A673 (cell line): Measurements from ENCODE around the gene APIP. TPM values are rescaled to one million over a fixed set of nuclear protein-coding genes. Genes with fewer than 3 reads are reported as not detected.
"Not testable (repeated sequence)": the region's sequence is repeated elsewhere in the genome, so short reads cannot be mapped to it uniquely, and the experiment has no call there.

ENCODE experiments used
- BruUV-seq: library from RNA; stranded (reverse); fragments of 400-500 nt; replicated peaks from 2 replicates; lab custom pipeline; 2021; lab: Mats Ljungman, UMichigan
- CTCF ChIA-PET: fragments of 300-600 bp; sonication (Branson Sonifier 250); formaldehyde crosslinking; loops from one replicate; lab custom pipeline; 2022; ENCODE audit warnings: antibody characterized with exemption; lab: Charles Lee
- POLR2A ChIA-PET: fragments of 300-600 bp; sonication (Branson Sonifier 250); formaldehyde crosslinking; loops from one replicate; lab custom pipeline; 2022; ENCODE audit warnings: antibody characterized with exemption; ENCODE audit not compliant: low non-redundant PET; lab: Charles Lee
- DNase-seq: peaks from one replicate; pipeline ENCODE4 v3.0.0-alpha.2; 2015; ENCODE audit warnings: low spot score
- H3K27ac ChIP-seq: fragments of 200-600 bp; sonication (generic); 2 replicates; pipeline ENCODE4 v1.5.1; 2016; ENCODE audit warnings: mixed run types, low read depth, mild to moderate bottlenecking, mixed read lengths, antibody characterized with exemption, low read length; ENCODE audit not compliant: poor library complexity, severe bottlenecking
- H3K27me3 ChIP-seq: fragments of 200-600 bp; sonication (generic); replicated peaks from 2 replicates; pipeline ENCODE4 v1.6.1; 2017; ENCODE audit warnings: mixed run types, low read depth, mild to moderate bottlenecking, mixed read lengths, antibody characterized with exemption, low read length; ENCODE audit not compliant: insufficient read depth, poor library complexity
- H3K36me3 ChIP-seq: fragments of 200-600 bp; sonication (generic); 2 replicates; pipeline ENCODE4 v1.6.1; 2016; ENCODE audit warnings: mixed run types, mild to moderate bottlenecking, mixed read lengths, antibody characterized with exemption, low read length; ENCODE audit not compliant: insufficient read depth, poor library complexity, severe bottlenecking
- H3K4me1 ChIP-seq: fragments of 200-600 bp; sonication (generic); 2 replicates; pipeline ENCODE4 v1.6.1; 2017; ENCODE audit warnings: mixed run types, mild to moderate bottlenecking, mixed read lengths, antibody characterized with exemption, low read length; ENCODE audit not compliant: insufficient read depth, poor library complexity, severe bottlenecking
- H3K4me3 ChIP-seq: fragments of 200-600 bp; sonication (generic); 2 replicates; pipeline ENCODE4 v1.5.1; 2016; ENCODE audit warnings: low read depth, mixed run types, mild to moderate bottlenecking, mixed read lengths, low read length; ENCODE audit not compliant: poor library complexity, severe bottlenecking
- H3K9me3 ChIP-seq: fragments of 200-600 bp; sonication (generic); 2 replicates; pipeline ENCODE4 v1.6.1; 2016; ENCODE audit warnings: mixed run types, low read depth, mild to moderate bottlenecking, mixed read lengths, antibody characterized with exemption, low read length; ENCODE audit not compliant: poor library complexity, severe bottlenecking
- EZH2 ChIP-seq: fragments of 200-600 bp; sonication (generic); IDR thresholded peaks from 2 replicates; pipeline ENCODE4 v1.6.1; 2017; ENCODE audit warnings: borderline replicate concordance, low read depth, mild to moderate bottlenecking, mixed read lengths, antibody characterized with exemption, low read length; ENCODE audit not compliant: poor library complexity, severe bottlenecking
- intact Hi-C: fragments of 100-400 bp; cut with micrococcal nuclease; formaldehyde crosslinking; loops from one replicate; pipeline ENCODE4 v1.10.0; 2022; ENCODE audit not compliant: unreplicated experiment
- total RNA-seq: library from RNA; stranded (reverse); gene quantifications from 2 replicates; pipeline ENCODE4 v1.2.3, GENCODE V29; 2021
- TF ChIP-seq, protein P1 (sequence below): fragments of 300-800, 200-600 bp; sonication (generic); conservative IDR thresholded peaks from 2 replicates; pipeline ENCODE4 v1.5.1; 2017; ENCODE audit warnings: low read depth, mild to moderate bottlenecking, antibody characterized with exemption, low read length, moderate library complexity, mixed read lengths

Gene APIP
- total RNA-seq, 1 experiment from 2014 or later, result 99.8 TPM

DNA sequence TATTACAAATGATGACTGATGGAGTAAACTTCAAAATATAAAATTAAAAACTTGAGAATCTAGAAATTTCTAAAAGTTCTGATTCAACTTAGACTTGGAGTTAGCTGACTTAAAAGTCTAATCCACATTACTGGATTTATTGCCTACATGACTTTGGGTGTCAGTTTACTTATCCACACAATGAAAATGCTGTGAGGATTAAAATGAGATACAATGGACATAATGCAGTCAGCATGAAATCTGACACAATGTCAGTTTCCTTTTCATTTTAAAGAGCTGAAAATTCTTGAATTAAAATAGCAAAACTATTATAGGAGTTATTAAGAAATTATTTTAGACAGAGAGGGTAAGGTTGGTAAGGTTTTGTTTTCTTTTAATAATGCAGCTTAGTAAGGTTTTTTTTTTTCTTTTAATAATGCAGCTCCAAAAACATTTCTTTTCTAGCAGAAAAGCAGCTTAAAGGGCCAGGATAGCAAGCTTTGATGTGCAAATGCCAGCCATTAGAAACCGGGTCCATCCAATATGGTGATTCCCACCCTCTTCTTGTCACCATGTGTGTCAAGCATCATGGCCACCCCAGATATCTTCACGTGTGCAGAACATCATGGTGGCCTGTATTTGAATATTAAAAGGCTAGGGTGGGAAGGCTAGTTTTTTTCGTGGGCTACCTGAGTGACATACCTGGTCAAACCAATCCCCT lies 18.9 kb downstream of the APIP start:
- no peak overlapping the region for H3K27ac ChIP-seq
- H3K36me3 ChIP-seq, result no peaks in the 10 kb centered on the region
- H3K4me1 ChIP-seq, result no peaks in the 10 kb centered on the region
- POLR2A ChIA-PET, result no interaction called here
- peaks cover 45% of the 10 kb centered on the region for H3K9me3 ChIP-seq
- H3K4me3 ChIP-seq, result no peak overlapping the region
- H3K27me3 ChIP-seq, result no peaks in the 10 kb centered on the region
- no TSS peak for BruUV-seq
- TF ChIP-seq EZH2, result no peak
- TF ChIP-seq, protein P1, sequence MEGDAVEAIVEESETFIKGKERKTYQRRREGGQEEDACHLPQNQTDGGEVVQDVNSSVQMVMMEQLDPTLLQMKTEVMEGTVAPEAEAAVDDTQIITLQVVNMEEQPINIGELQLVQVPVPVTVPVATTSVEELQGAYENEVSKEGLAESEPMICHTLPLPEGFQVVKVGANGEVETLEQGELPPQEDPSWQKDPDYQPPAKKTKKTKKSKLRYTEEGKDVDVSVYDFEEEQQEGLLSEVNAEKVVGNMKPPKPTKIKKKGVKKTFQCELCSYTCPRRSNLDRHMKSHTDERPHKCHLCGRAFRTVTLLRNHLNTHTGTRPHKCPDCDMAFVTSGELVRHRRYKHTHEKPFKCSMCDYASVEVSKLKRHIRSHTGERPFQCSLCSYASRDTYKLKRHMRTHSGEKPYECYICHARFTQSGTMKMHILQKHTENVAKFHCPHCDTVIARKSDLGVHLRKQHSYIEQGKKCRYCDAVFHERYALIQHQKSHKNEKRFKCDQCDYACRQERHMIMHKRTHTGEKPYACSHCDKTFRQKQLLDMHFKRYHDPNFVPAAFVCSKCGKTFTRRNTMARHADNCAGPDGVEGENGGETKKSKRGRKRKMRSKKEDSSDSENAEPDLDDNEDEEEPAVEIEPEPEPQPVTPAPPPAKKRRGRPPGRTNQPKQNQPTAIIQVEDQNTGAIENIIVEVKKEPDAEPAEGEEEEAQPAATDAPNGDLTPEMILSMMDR, result no peak
- CTCF ChIA-PET, result interaction anchor here (0.7 kb wide), 1 partner anchor 8 kb away, joined by 5 read pairs; no protein-coding TSS in a partner anchor
- peak; percentile 72 for DNase-seq
- intact Hi-C loops, result loop anchor here (10.0 kb wide), 1 partner anchor 533 kb away; no protein-coding TSS in a partner anchor

DNA sequence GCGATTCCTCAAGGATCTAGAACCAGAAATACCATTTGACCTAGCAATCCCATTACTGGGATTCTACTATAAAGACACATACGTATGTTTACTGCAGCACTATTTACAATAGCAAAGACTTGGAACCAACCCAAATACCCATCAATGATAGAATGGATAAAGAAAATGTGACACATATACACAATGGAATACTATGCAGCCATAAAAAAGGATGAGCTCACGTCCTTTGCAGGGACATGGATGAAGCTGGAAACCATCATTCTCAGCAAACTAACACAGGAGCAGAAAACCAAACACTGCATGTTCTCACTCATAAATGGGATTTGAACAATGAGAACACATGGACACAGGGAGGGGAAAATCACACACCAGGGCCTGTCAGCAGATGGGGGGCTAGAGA lies 20.0 kb downstream of the APIP start:
- H3K9me3 ChIP-seq, result peaks cover 35% of the 10 kb centered on the region

DNA sequence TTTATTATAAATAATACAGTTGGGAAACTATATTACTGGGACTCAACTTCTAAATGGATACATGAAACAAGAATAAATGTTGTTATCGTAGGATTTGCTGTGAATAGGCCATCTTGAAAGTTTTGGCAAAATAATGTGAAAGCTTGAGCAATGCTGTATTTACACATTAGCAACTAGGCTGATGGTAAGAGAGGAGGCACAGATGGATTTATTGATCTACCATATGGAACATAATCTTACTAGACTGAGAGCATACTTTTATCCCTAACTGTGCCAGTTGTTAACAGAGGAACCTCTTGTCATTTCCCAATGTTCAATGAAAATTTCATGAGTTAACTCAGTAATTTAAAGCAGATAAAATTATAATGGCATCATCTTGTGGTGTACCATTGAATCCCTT lies 22.8 kb downstream of the APIP start:
- no TSS peak for BruUV-seq
- Histone ChIP-seq H3K9me3 (peaks cover 10% of the 10 kb centered on the region), H3K36me3 (no peaks in the 10 kb centered on the region), H3K4me3 (no peak overlapping the region), H3K27me3 (no peaks in the 10 kb centered on the region), H3K4me1 (no peaks in the 10 kb centered on the region), H3K27ac (no peak overlapping the region)
- no peak for DNase-seq
- intact Hi-C loops, result loop anchor here (10.0 kb wide), 1 partner anchor 529 kb away; no protein-coding TSS in a partner anchor
- ChIA-PET CTCF (no interaction called here), POLR2A (no interaction called here)
- TF ChIP-seq, protein P1, result no peak
- TF ChIP-seq EZH2, result no peak

More for the DNA sequence above, 20.0 kb downstream of the APIP start:
- H3K4me3 ChIP-seq, POLR2A ChIA-PET, DNase-seq, H3K27me3 ChIP-seq, H3K4me1 ChIP-seq, BruUV-seq, CTCF ChIA-PET, H3K27ac ChIP-seq, H3K36me3 ChIP-seq: not testable (repeated sequence)
- intact Hi-C loops, result loop anchor here (10.0 kb wide), 1 partner anchor 531 kb away; no protein-coding TSS in a partner anchor
